ENCODE measurements around the gene SMIM1. TPM values are rescaled to one million over a fixed set of nuclear protein-coding genes. Genes with fewer than 3 reads are reported as not detected.
"Not testable (repeated sequence)": the region's sequence is repeated elsewhere in the genome, so short reads cannot be mapped to it uniquely, and the experiment has no call there.

SMIM1 gene
- total and polyA plus RNA-seq, 2 experiments from 2014 or later = 20.9 to 25.8 TPM

GRCh38 chr1:3747903-3748302, 24.6 kb upstream of the SMIM1 start:
- Histone ChIP-seq H3K27ac (no peak overlapping the region), H3K4me3 (no peak overlapping the region), H3K9me3 (ENCODE audit: low read depth) (no peaks in the 10 kb centered on the region), H3K4me1 (ENCODE audit: low read depth) (no peaks in the 10 kb centered on the region), H3K27me3 (no peaks in the 10 kb centered on the region), H3K36me3 (peaks cover under 1% of the 10 kb centered on the region)
- no peak for DNase-seq (ENCODE audit: low read depth in 1 of 2, low spot score in 1 of 2)
- TF ChIP-seq, protein P1, sequence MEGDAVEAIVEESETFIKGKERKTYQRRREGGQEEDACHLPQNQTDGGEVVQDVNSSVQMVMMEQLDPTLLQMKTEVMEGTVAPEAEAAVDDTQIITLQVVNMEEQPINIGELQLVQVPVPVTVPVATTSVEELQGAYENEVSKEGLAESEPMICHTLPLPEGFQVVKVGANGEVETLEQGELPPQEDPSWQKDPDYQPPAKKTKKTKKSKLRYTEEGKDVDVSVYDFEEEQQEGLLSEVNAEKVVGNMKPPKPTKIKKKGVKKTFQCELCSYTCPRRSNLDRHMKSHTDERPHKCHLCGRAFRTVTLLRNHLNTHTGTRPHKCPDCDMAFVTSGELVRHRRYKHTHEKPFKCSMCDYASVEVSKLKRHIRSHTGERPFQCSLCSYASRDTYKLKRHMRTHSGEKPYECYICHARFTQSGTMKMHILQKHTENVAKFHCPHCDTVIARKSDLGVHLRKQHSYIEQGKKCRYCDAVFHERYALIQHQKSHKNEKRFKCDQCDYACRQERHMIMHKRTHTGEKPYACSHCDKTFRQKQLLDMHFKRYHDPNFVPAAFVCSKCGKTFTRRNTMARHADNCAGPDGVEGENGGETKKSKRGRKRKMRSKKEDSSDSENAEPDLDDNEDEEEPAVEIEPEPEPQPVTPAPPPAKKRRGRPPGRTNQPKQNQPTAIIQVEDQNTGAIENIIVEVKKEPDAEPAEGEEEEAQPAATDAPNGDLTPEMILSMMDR (IDR thresholded peaks at IDR 0.05; ENCODE audit: low read depth, low read length) = no peak

DNA sequence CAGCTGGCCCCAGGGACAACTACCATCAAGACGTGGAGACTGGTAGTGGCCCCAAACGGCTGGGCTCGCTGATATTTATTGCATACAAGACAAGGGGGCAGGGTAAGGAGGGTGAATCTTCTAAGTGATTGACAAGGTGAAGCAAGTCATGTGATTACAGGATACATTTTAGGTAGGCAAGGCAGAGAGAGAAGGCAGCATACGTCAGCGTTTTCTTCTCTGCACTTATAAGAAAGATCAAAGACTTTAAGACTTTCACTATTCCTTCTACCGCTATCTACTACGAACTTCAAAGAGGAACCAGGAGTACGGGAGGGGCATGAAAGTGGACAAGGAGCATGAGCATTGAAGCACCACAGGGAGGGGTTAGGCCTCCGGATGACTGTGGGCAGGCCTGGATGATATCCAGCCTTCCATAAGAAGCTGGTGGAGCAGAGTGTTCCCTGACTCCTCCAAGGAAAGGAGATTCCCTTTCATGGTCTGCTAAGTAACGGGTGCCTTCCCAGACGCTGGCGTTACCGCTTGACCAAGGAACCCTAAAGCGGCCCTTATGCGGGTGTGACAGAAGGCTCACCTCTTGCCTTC, 24.1 kb upstream of the SMIM1 start:
- not testable (repeated sequence) for DNase-seq (ENCODE audit: low read depth in 1 of 2, low spot score in 1 of 2); H3K27me3 ChIP-seq; H3K4me3 ChIP-seq; H3K36me3 ChIP-seq; H3K9me3 ChIP-seq (ENCODE audit: low read depth); H3K4me1 ChIP-seq (ENCODE audit: low read depth); H3K27ac ChIP-seq

DNA sequence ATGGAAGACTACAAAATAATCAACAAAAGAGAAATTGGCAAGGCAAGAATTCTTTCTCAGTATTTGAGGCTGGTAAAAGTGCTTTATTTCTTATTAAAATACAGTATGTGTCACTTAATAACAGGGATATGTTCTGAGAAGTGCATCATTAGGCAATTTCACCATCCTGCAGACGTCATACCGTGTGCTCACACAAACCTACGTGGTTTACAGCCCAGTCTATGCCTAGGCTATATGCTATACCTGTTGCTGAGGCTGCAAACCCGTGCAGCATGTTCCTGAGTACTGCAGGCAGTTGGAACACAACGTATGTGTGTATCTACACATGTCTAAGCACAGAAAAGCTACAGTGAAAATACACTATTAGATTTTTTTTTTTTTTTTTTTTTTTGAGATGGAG, 23.0 kb upstream of the SMIM1 start:
- Histone ChIP-seq H3K27ac (no peak overlapping the region), H3K27me3 (no peaks in the 10 kb centered on the region), H3K4me1 (ENCODE audit: low read depth) (no peaks in the 10 kb centered on the region), H3K36me3 (no peaks in the 10 kb centered on the region), H3K9me3 (ENCODE audit: low read depth) (no peaks in the 10 kb centered on the region), H3K4me3 (no peak overlapping the region)
- TF ChIP-seq, protein P1 (IDR thresholded peaks at IDR 0.05; ENCODE audit: low read depth, low read length) = no peak
- DNase-seq (ENCODE audit: low read depth in 1 of 2, low spot score in 1 of 2) = no peak

- H3K36me3 ChIP-seq = no peaks in the 10 kb centered on the region
- H3K9me3 ChIP-seq (ENCODE audit: low read depth) = no peaks in the 10 kb centered on the region
- no peaks in the 10 kb centered on the region for H3K4me1 ChIP-seq (ENCODE audit: low read depth)
- H3K27ac ChIP-seq = no peak overlapping the region
- peaks cover 3% of the 10 kb centered on the region for H3K27me3 ChIP-seq
- TF ChIP-seq, protein P1 (IDR thresholded peaks at IDR 0.05; ENCODE audit: low read depth, low read length) = no peak
- no peak for DNase-seq (ENCODE audit: low read depth in 1 of 2, low spot score in 1 of 2)
- H3K4me3 ChIP-seq = no peak overlapping the region
These were observed 21.8 kb upstream of the SMIM1 start for GRCh38 chr1:3750741-3751140.

GRCh38 chr1:3752400-3752945, 20.1 kb upstream of the SMIM1 start, which contains the start of gene CCDC27:
Gene CCDC27 (plus strand): TSS chr1:3752450. CDS start chr1:3752482, 32 bp downstream.
- no peaks in the 10 kb centered on the region for H3K9me3 ChIP-seq (ENCODE audit: low read depth)
- no peak for DNase-seq (ENCODE audit: low read depth in 1 of 2, low spot score in 1 of 2)
- H3K36me3 ChIP-seq = no peaks in the 10 kb centered on the region
- H3K4me1 ChIP-seq (ENCODE audit: low read depth) = no peaks in the 10 kb centered on the region
- peaks cover 3% of the 10 kb centered on the region for H3K27me3 ChIP-seq
- TF ChIP-seq, protein P1 (IDR thresholded peaks at IDR 0.05; ENCODE audit: low read depth, low read length) = no peak
- no peak within 1 kb of the TSS for H3K4me3 ChIP-seq
- H3K27ac ChIP-seq = no peak within 1 kb of the TSS

DNA sequence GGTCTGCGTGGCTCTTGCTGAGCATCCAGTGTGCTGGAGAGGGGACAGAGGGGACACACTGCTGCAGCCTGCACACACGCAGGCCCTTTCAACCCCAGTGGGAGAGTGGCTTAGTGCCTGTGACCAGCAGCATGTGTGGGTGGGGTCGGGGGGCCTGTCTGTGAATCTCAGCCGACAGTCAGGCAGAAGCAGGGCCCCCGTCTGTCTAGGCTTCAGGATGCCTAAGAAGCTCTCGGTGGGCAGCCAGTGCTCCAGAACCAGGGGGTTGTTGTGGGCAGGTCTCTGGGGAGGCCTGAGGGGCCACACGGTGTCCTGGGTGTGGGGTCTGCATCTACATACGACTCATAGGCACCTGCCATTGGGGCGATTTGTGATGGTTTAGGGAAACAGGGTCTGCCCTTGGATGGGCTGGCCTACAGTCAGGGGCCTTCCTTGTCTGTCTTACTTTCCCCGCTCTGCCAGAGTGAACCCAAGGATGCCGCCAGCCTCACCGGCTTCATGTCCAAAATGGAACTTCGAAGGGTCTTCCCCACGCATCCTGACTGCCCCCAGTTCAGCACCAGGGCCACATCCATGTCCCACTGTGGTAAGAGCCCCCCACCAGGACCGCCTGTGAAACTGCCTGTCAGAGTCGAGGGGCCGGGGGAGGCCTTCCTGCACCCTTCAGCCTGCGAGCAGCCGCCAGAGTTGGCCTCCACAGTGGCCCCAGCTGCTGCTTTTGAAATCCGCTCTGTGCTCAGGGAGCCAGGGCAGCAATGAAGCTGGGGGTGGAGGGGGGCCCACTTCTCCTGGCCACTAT, 18.7 kb upstream of the SMIM1 start:
- H3K27ac ChIP-seq = no peak overlapping the region
- no peaks in the 10 kb centered on the region for H3K9me3 ChIP-seq (ENCODE audit: low read depth)
- TF ChIP-seq, protein P1 (IDR thresholded peaks at IDR 0.05; ENCODE audit: low read depth, low read length) = no peak
- no peak overlapping the region for H3K4me3 ChIP-seq
- no peak for DNase-seq (ENCODE audit: low read depth in 1 of 2, low spot score in 1 of 2)
- H3K4me1 ChIP-seq (ENCODE audit: low read depth) = no peaks in the 10 kb centered on the region
- H3K27me3 ChIP-seq = peaks cover 3% of the 10 kb centered on the region
- H3K36me3 ChIP-seq = no peaks in the 10 kb centered on the region

Measured in cardiac muscle cell (in vitro differentiated cells and primary cell).